Stimulated activated CD8-positive, alpha-beta memory T cell treated with anti-CD3 and anti-CD28 coated beads, Interleukin-15, amount 100 ng/mL, for 1 hour (primary cell): ENCODE data around the gene INSYN1.
"Not testable (repeated sequence)": the region's sequence is repeated elsewhere in the genome, so short reads cannot be mapped to it uniquely, and the experiment has no call there.

ENCODE experiments used
- DNase-seq: peaks from one replicate; pipeline ENCODE4 v3.0.0-alpha.2; 2020; ENCODE audit warnings: low read depth

The INSYN1 gene

DNA sequence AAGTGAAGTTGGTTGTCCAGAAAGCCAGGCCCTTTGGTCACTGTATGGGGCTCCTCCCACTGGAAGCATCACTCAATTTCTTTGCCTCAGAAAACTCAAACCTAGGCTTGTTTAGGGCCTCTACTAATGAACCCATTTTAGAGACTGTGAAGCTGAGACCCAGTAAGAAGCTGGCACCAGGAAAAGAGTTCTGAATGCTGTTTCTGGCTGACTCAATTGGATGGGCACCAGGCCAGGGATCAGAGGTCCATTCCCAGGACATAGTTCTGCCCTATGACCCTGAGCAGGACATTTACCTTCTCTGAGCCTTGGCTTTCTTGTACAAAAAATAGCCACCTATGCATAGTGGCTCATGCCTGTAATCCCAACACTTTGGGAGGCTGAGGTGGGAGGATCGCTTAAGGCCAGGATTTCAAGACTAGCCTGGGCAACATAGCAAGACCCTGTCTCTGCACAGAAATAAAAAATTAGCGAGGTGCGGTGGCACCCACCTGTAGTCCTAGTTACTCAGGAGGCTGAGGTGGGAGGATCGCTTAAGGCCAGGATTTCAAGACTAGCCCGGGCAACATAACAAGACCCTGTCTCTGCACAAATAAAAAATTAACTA lies 38.4 kb downstream of the INSYN1 start:
- DNase-seq = no peak

DNA sequence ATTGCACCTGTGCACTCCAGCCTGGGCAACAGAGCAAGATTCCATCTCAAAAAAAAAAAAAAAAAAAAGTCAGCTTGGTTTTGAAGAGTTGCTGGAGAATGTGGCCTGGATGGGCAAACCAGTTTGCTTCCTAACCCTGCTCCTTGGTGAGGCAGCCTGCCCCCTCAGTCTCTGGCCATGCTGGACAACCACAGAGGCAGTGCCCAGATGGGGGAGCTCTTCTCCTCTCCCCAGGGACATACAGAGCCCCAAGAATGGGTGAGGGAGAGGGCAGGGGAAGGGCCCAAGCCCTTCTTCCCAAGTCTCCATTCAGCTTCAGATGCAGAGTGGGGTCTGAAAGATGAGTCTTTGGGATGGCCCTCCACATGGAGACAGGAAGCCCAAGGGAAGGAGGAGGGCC lies 41.0 kb downstream of the INSYN1 start:
- DNase-seq = no peak

DNA sequence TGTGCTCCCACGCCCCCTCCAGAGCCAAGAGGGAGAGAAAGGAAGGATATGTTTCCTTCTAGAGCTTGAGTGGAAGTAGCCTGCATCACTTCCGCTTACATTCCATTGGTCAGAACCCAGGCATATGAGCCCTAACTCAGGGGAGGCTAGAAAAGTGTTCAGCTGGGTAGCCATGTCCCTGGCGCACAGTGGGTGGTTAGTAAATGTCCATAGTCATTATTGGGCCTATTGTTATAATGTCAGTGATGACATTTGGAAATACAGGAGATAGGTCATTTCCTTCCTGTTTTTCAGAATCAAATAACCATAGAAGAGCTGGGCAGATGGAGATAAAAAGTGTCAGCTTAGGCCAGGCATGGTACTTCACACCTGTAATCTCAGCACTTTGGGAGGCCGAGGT lies 41.6 kb downstream of the INSYN1 start:
- no peak for DNase-seq

DNA sequence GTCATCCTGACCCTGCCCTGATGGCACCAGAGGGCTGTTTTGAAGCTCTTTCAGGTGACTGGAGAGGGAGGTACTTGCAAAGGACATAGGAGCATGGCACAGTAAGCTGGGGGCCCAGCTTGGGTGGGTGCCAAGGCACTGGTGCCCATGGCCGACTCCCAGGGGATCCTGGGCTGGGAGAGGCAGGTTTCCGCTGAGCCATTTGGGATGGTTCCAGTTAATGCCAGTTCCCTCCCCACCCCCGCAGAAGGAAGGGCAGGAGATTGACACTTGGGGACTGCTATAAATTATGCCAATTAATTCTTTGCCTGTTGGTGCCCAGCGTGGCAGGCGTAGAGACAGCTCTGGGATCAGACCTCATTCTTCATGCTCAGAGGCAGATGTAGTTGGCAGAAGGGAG lies 42.8 kb downstream of the INSYN1 start:
- DNase-seq = no peak

DNA sequence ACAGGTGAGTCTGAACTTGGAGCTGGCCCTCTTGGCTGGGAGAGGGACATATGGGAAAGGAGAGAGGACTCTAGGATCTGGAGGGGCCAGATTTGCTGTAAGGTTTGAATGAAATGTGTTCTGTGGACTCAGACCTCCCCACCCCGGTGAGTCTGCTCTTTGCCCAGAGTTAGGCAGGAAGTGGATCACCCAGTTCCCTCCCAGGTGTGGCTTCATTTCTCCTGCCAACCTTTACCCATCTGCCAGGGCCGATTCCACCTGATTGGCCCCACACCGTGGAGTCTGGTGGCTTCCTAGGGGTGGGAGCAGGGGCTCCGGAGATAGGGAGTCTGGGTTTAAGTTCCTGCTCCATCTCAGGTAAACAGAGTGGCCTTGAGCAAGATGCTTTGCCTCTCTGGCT lies 43.5 kb downstream of the INSYN1 start:
- no peak for DNase-seq

DNA sequence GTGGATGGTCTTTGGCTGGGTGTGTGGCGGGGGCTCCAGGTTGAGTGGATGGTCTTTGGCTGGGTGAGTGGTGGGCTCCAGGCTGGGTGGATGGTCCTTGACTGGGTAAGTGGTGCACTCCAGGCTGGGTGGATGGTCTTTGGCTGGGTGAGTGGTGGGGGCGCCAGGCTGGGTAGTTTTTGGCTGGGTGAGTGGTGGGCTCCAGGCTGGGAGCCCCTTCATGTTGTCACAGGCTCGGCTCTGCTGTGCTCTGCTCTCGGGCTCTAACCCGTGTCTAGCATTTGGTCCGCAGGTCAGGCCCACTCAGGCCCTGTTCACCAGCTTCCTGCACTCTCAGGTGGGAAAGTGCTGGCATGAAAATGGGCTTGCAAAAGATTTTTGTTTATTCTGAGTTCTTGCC lies 43.9 kb downstream of the INSYN1 start:
- no peak for DNase-seq

DNA sequence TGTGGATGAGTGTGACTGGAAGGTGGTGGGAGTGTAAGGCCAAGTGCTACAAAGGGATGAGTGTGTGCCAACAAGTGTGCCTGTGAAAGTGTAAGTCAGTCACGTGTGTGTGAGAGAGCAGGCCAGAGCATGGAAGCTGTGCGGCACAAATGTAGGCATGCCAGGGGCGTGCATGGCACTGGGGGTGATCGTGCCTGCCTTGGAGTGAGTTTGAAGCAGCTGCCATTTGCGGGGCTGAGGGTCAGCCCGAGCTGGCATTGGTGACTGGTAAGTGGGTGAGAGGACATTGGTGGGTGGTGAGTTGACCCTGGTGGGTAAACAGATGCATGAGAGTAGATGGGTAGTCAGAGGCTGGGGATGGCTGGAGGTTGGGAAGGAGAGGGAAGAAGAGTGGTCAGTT lies 44.5 kb downstream of the INSYN1 start:
- no peak for DNase-seq

DNA sequence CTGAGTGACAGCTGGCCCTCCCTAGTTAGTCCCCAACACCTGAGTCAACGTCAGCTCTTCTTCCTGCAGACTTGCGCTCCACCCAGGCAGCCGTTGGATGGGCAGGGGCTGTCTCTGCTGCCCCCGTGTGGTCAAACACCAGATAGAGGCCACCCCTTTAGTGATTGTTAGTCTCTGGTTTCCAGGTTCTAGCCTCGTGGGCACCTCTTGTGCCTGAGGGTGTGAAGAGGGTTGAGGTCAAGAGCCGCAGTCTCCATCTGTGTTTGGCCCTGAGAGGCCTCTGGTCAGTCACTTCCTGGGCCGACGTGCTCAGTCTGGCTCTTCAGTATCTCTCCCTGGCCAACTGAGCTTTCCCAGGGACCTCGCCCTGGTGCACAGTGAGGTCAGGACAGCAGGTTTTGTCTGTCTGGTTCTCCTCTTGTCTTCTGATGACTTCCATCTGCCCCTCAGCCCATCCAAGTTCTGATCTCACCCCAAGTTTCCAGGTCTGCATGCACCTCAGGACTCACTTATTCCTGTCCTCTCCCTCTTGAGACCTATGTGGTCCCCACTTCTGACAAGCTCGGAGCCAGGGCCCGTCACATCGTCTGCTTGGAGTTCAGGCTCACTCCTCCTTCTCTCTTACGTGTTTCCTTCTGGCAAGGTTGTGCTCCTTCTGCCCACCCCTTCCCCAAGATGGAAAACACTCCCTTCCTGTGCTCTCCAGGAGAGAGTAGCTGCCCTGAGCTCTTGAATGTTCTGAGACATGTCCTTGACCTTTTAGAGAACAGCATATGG lies 48.1 kb downstream of the INSYN1 start:
- DNase-seq = peak; percentile 26

DNA sequence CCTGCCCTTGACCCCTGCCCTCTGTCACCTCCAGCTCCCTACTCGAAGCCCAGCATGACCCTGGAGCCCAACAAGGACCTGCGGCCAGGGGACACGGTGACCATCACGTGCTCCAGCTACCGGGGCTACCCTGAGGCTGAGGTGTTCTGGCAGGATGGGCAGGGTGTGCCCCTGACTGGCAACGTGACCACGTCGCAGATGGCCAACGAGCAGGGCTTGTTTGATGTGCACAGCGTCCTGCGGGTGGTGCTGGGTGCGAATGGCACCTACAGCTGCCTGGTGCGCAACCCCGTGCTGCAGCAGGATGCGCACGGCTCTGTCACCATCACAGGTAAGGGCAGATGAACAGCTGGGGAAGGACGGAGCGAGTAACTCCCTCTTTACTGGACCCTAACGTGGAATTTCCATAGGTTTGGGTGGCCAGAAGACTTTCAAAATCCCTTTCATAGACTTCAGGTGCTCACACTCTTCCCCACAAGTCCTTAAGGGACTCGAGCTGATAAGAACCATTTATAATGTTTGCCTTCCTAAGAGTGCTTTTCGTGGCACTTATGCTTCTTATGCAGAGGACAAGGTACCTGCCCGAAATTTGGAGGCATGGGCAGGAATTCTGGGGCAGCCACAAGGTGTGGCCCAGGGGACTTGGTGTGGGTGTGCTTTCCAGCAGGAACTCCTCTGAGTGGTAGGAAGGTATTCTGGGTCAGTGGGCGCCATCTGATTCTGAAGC lies 48.8 kb downstream of the INSYN1 start:
- DNase-seq = not testable (repeated sequence)

DNA sequence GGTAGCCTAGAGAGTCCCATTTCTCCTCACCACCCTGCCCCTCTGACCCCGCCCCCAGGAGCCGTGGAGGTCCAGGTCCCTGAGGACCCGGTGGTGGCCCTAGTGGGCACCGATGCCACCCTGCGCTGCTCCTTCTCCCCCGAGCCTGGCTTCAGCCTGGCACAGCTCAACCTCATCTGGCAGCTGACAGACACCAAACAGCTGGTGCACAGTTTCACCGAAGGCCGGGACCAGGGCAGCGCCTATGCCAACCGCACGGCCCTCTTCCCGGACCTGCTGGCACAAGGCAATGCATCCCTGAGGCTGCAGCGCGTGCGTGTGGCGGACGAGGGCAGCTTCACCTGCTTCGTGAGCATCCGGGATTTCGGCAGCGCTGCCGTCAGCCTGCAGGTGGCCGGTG lies 49.5 kb downstream of the INSYN1 start:
- not testable (repeated sequence) for DNase-seq

DNA sequence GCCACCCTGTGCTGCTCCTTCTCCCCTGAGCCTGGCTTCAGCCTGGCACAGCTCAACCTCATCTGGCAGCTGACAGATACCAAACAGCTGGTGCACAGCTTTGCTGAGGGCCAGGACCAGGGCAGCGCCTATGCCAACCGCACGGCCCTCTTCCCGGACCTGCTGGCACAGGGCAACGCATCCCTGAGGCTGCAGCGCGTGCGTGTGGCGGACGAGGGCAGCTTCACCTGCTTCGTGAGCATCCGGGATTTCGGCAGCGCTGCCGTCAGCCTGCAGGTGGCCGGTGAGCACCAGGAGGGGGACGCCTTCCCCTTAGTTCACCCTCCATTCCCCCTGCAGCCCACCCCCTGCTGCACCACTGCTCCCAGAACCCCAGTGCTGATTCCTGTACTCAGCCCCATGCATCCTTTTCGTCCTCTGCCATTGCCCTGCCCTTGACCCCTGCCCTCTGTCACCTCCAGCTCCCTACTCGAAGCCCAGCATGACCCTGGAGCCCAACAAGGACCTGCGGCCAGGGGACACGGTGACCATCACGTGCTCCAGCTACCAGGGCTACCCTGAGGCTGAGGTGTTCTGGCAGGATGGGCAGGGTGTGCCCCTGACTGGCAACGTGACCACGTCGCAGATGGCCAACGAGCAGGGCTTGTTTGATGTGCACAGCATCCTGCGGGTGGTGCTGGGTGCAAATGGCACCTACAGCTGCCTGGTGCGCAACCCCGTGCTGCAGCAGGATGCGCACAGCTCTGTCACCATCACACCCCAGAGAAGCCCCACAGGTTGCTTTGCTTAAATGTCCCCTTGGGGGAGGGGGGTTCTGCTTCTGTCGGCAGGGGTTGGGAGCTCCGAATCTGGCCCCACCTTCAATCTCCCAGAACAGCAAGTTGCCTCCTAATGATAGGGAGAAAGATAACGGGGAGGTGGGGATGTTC lies 50.6 kb downstream of the INSYN1 start:
- not testable (repeated sequence) for DNase-seq

DNA sequence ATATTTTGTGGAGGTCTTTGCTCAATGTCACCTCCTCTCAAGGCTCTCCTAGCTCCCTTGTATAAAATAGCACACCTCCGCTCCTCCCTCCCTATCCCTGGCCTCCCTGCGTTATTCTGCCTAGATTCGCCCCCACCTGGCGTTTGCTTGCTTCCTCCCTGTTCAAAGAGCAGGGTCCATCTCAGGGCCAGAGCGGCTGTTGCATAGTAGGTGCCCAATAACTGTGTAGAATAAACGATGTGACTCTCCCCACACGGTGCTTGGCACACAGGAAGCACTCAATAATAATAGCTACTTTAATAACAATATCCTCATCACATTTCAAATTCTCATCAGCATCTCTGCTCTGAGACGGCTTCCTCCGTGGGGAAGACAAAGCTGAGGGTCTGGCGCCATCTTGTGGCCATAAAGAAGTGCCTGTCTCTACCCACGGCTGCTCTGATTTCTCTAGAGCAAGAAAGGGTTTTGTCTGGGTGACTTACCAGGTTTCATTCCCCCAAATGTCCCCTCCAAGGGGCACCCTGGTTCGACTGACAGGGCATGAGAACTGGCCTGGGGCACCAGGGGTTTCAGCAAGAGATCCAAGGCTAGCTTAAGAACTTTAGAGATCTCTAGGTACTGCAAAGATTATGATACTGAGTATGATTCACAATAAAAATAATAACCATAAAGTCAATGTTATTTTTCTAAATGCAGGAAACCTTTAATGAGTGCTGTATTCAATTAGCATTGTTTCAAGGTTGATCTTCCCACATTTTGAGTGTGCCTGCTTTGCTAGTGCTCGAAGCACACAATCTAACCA lies 52.9 kb downstream of the INSYN1 start:
- DNase-seq = peak; percentile 54

DNA sequence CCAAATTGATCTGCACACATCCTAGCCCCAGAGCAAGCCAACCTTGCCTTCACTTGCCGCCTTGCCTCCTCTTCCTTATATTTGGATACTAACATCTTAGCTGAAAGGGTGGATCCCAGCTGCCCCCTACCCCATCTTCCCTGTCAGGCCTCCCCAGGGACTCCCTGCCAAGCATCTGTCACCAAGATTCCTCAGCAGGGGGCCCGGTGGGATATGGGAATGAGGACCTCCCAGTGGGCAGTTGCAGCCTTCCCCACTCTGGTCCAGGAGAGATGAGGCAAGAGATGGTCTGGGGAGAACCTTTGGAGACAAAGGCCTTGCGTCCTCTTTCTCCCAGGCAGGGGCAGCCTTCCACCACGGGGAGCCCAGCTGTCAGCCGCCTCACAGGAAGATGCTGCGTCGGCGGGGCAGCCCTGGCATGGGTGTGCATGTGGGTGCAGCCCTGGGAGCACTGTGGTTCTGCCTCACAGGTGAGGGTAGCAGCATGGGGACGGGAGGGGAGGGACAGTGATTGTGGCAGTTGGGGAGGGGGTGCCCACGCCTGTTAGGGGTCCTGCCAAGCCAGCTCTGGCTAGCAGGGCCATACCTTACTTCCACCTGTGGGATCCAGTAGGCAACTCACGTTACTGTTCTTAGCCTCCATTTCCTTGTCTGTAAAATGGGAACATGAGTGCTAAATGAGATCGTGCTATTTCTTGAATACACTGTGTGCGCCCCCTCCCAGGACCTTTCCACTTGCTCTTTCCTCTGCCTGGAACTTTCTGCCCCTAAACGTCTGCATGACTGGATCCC lies 53.7 kb downstream of the INSYN1 start:
- DNase-seq = no peak

DNA sequence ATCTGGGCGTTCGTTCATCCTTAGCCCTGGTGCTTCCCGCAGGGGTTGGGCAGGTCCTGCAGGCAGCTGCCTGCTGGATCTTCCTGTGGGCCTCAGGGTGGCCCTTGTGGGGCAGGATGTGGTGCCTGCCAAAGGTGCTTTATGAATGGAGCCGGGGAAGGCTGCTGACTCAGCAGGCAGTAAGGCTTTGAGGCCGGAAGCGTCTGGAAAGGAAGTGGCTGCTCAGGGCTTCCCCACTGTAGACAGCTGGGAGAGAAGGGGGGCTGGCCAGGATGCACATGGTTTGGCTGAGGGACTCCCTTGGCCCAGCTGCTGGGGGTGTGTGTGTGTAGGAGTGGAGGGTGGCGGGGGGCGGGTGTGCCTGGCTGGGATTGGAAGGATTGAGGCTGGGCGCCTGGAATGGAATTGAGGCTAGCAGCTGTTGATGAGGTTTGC lies 56.1 kb downstream of the INSYN1 start:
- DNase-seq = peak; percentile 22

DNA sequence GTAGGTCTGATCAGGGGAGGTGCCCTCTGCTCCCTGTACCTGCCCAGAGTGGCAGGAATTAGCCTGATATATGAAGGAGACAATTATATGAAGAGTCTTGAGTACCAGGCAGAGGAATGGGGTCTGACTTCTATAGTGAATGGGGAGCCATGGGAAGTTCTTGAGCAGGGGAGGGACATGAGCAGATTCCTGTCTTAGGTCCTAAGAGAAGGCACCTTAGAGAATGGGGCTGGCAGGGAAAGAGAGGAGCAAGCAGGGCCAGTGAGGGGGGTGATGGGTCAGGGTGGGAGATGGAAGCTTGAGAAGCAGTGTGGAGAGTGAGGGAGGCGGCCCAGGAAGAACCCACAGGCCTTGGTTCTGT lies 56.5 kb downstream of the INSYN1 start:
- no peak for DNase-seq

DNA sequence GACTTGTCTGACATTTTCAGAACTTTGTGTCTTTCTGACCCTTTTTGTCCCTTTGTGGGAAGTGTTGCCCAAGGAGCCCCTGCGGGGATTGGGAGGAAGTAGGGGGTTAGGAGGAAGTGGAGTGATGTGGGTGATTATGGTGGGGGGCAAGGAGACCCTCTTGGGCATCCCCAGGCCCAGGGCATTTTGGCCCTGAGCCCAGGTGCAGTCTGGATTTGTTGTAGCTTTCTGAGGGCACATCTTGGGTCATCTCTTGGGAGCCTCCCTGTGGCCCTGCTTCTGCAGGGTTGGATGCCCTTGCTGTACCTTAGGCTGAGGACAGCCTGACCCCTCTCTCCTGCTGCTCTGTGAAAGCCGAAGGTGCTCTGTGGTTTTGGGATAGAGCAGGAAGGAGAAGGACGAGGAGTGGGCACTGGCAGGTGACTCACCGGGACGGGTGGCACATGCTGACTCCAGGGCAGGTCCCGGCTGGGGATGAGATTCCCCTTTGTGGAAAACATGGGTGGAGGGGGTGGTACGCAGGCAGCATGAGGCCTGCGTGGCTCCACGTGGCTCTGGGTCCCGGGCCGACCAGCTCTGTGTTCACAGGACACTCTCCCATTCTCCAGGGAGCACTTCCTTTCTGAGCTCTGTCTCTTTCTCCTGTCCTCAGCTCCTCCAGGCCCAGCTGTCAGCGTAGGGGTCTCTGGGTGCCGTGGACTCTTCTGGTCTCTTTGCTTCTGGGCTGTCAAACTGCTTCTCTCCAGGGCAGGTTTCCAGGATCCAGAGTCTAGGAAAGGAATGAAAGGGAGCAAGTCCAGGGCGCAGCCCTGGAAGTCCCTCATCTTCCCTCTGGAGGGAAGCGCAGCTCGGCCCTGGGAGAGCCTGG lies 57.1 kb downstream of the INSYN1 start:
- no peak for DNase-seq

DNA sequence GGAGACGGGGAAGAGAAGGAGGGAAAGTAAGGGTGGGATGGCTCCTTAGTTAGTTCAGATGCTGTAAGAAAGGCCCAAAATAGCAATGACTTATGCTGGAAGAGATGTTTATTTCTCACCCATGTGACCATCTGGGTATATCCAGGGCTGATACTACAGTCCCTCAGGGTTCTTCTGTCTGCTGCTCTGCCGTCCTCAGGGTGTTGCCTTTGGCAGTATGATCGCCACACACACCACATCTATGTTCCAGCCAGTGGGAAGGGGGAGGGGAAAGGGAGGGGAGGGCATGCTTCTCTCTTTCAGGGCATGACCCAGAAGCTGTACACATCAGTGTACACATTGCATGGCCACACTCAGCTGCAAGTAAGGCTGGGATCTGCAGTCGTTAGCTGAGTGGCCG lies 58.7 kb downstream of the INSYN1 start:
- no peak for DNase-seq

DNA sequence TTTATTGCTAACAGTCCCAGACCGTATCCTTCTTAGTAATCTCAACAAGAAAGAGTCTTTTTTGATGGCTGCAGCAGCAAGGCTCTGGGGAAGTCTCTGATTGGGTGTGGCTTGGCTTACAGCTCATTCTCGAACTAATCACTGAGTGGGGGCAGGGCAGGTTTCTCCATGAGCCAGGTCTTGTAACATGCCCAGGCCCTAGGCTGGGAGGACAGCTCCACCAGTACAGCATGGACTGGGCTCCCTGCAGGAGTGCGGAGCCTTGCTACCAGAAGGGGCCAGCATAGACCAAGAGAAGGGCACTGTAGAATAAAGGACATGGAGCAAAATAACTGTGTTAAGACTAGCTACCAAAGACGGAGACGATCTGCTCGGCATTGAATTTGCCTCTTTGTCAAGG lies 61.8 kb downstream of the INSYN1 start:
- DNase-seq = no peak

DNA sequence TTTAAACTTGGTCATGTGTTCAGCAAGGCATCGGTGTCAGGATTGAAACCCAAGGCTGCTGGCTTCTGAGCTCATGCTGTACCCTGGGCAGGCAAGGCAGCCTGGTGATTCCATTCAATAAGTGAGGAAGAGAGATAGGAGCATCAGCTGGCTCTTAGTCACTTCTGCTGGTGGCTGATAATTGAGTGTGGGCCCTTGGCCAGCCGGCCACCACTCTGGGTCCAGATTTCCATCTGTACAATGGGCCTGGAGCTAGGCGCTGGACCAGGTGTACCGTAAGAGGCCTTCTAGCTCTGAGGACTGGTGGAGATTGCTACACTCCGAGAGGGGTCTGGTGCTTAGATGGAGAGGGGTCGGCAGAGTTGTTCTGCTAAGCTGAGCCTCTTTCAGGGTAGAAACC lies 64.7 kb downstream of the INSYN1 start:
- DNase-seq = no peak

DNA sequence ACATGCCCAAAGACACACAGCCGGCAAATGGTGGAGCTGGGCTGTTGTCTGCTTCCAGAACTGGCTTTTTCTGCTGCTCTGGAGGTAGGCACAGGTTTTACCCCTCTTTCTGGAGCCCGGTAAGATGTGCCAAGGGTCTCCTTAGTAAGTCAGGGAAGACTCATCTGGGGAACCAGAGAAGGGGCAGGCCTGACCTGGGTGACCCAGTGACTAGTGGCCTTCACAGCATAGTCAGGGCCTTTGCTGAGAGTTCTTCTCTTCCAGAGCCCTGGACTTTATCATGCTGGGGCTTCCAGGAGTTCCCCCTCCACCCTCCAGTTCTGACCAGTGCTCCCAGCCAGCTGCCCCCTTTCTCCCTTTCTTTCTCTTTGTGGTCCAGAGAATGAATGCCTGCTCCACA lies 65.8 kb downstream of the INSYN1 start:
- DNase-seq = no peak
